Measurements from ENCODE around the gene TBC1D10A.

- no peak for TF ChIP-seq CTCF (conservative IDR thresholded peaks at IDR 0.05 in 1 of 2, IDR thresholded peaks at IDR 0.05 in 1 of 2; ENCODE audit: extremely low read depth in 1 of 2, insufficient read depth in 1 of 2, low read depth in 1 of 2, low read length in 2 of 2)
- no peak for TF ChIP-seq EZH2 (IDR thresholded peaks at IDR 0.05; ENCODE audit: borderline replicate concordance, low read length)
These were observed 44.1 kb downstream of the TBC1D10A start for GRCh38 chr22:30282616-30283046.

Data from mammary epithelial cell (primary cell).